ENCODE measurements around the gene FOXD2.

The FOXD2 gene

GRCh38 chr1:47437447-47438164 is at the start of gene FOXD2:
TSS of gene FOXD2 (plus strand) at chr1:47438044. CDS start at chr1:47438136, 92 bp downstream.
- TF ChIP-seq, protein P1, sequence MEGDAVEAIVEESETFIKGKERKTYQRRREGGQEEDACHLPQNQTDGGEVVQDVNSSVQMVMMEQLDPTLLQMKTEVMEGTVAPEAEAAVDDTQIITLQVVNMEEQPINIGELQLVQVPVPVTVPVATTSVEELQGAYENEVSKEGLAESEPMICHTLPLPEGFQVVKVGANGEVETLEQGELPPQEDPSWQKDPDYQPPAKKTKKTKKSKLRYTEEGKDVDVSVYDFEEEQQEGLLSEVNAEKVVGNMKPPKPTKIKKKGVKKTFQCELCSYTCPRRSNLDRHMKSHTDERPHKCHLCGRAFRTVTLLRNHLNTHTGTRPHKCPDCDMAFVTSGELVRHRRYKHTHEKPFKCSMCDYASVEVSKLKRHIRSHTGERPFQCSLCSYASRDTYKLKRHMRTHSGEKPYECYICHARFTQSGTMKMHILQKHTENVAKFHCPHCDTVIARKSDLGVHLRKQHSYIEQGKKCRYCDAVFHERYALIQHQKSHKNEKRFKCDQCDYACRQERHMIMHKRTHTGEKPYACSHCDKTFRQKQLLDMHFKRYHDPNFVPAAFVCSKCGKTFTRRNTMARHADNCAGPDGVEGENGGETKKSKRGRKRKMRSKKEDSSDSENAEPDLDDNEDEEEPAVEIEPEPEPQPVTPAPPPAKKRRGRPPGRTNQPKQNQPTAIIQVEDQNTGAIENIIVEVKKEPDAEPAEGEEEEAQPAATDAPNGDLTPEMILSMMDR (IDR thresholded peaks at IDR 0.05; ENCODE audit: borderline replicate concordance, insufficient read depth, low read depth, low read length): peak; percentile 90

GRCh38 chr1:47388891-47389238 is 49.0 kb upstream of the FOXD2 start:
- H3K4me3 ChIP-seq (ENCODE audit: low read depth, low read length): no peak overlapping the region
- TF ChIP-seq, protein P1 (IDR thresholded peaks at IDR 0.05; ENCODE audit: borderline replicate concordance, insufficient read depth, low read depth, low read length): peak; percentile 91

More at GRCh38 chr1:47437447-47438164, at the start of gene FOXD2:
- peak within 1 kb of the TSS; percentile 77 for H3K4me3 ChIP-seq (ENCODE audit: low read depth, low read length)

- H3K4me3 ChIP-seq (ENCODE audit: low read depth, low read length): no peak overlapping the region
- TF ChIP-seq, protein P1 (IDR thresholded peaks at IDR 0.05; ENCODE audit: borderline replicate concordance, insufficient read depth, low read depth, low read length): no peak
Measured at GRCh38 chr1:47389731-47390130, 48.1 kb upstream of the FOXD2 start.

DNA sequence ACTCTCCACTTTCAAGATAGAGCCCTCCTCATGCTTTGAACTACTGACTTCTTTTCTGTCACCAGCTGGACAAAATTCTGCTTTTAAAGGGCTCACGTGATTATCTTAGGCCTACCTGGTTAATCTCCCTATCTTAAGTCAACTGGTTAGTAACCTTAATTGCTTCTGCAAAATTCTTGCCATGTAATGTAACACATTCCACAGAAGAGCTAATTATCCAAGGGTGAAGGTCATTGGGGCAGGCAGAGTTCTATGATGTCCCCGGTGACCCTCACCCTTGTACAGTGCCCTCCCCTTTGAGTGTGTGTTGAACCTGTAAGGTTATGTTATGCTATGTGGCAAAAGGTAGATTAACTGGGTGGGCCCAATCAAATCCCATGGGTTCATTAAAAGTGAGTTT is 47.0 kb upstream of the FOXD2 start:
- H3K4me3 ChIP-seq (ENCODE audit: low read depth, low read length): no peak overlapping the region
- TF ChIP-seq, protein P1 (IDR thresholded peaks at IDR 0.05; ENCODE audit: borderline replicate concordance, insufficient read depth, low read depth, low read length): no peak

DNA sequence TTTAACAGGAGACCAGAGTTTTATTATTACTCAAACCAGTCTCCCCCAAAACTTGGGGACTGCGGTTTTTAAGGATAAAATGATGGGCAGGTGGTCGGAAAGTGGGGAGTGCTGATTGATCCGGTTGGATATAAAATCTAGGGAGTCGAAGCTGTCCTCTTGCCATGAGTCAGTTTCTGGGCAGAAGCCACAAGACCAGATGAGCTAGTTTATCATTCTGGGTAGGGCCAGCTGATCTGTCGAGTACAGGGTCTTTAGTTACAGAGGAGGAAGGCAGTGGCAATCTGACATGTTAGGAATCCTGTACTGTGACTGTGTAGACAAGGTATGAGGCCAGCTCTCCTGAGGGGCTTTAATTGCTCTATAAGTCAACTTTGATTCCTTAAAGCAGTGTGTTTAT is 44.7 kb upstream of the FOXD2 start:
- no peak overlapping the region for H3K4me3 ChIP-seq (ENCODE audit: low read depth, low read length)
- TF ChIP-seq, protein P1 (IDR thresholded peaks at IDR 0.05; ENCODE audit: borderline replicate concordance, insufficient read depth, low read depth, low read length): no peak

DNA sequence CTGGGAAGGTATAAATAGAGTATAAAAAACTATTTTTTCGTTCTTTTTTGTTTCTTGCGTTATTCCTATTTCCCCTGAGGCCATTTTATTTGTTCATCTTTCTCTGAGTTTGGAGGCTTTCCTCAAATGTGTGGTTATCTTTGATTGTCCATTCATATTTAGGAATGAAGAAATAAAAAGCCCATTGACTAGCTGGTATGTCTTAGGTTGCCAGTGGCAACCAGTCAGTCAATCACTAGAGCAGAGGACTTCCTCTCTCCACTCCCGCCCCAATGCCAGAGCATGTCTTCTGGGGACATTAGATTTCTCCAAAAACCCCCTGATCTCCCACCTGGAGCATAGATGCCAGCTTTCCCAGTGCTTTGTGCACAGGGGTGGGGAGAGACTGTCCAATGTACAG is 42.4 kb upstream of the FOXD2 start:
- H3K4me3 ChIP-seq (ENCODE audit: low read depth, low read length): no peak overlapping the region
- TF ChIP-seq, protein P1 (IDR thresholded peaks at IDR 0.05; ENCODE audit: borderline replicate concordance, insufficient read depth, low read depth, low read length): no peak

DNA sequence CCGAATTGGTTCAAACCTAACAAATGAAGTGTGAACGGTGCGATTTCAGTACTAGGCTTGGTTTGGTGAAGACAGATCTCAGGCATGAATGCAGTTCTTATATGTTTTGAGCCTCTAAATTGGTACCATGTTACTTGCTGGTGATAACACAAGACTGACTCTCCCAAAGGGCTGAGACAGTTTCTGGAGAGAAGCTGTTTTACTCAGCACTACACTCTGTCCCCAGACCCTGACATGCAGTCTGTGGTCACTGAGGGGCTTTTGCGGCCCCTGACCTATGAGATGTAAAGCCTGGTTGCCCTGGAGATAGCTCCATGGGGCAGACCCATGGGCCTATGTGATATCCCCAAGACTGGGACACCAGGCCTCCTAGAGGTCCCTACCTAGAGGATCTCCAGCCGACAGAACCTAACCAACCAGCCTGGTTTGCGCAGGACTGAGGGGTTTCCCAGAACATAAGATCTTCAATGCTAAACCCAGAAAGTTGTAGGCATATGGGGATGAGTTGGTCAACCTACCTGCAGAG is 41.1 kb upstream of the FOXD2 start:
- TF ChIP-seq, protein P1 (IDR thresholded peaks at IDR 0.05; ENCODE audit: borderline replicate concordance, insufficient read depth, low read depth, low read length): no peak
- H3K4me3 ChIP-seq (ENCODE audit: low read depth, low read length): no peak overlapping the region
